CD4-positive, alpha-beta memory T cell (primary cell): Measurements from ENCODE around the gene DGKB. TPM values are rescaled to one million over a fixed set of nuclear protein-coding genes. Genes with fewer than 3 reads are reported as not detected.

Experiments used
- CTCF ChIA-PET: fragments of 350-600 bp; sonication (Branson Sonifier 250); formaldehyde crosslinking; loops from one replicate; lab custom pipeline; 2021; ENCODE audit warnings: inconsistent platforms; ENCODE audit not compliant: partially characterized antibody; lab: Charles Lee
- POLR2A ChIA-PET: fragments of 350-600 bp; sonication (Branson Sonifier 250); formaldehyde crosslinking; loops from one replicate; lab custom pipeline; 2021; ENCODE audit not compliant: partially characterized antibody; lab: Charles Lee
- DNase-seq, 5 donors: peaks; one replicate each; pipeline versions ENCODE4 v3.0.0 to v3.0.0-alpha.2; 2020 to 2022; ENCODE audit warnings: mixed read lengths in 1 of 5
- H3K27ac ChIP-seq: one replicate; pipeline ENCODE4 v1.7.0; 2013; ENCODE audit warnings: low read depth, low read length
- H3K27me3 ChIP-seq: 2 replicates; pipeline ENCODE4 v1.7.0; 2013; ENCODE audit warnings: mild to moderate bottlenecking, low read length, moderate library complexity; ENCODE audit not compliant: insufficient read depth
- H3K36me3 ChIP-seq: 2 replicates; pipeline ENCODE4 v1.7.0; 2013; ENCODE audit warnings: mild to moderate bottlenecking, low read length, moderate library complexity; ENCODE audit not compliant: insufficient read depth
- H3K4me1 ChIP-seq: 2 replicates; pipeline ENCODE4 v1.7.0; 2013; ENCODE audit warnings: mild to moderate bottlenecking, low read length, moderate library complexity; ENCODE audit not compliant: insufficient read depth
- H3K4me3 ChIP-seq, 2 donors: one replicate each; pipeline ENCODE4 v1.7.0; 2013; ENCODE audit warnings: low read length in 2 of 2, mild to moderate bottlenecking in 1 of 2
- H3K9me3 ChIP-seq, 2 donors: one replicate each; pipeline ENCODE4 v1.7.0; 2013; ENCODE audit warnings: low read length in 2 of 2, control low read depth in 1 of 2; ENCODE audit not compliant: control insufficient read depth in 1 of 2
- H3K27ac Mint-ChIP-seq, 7 donors: one replicate each; pipeline ENCODE4 v1.8.0; 2020 to 2021; ENCODE audit warnings: mixed read lengths in 7 of 7, mild to moderate bottlenecking in 6 of 7, inconsistent platforms in 3 of 7, moderate library complexity in 3 of 7
- H3K27me3 Mint-ChIP-seq, 2 donors: one replicate each; pipeline ENCODE4 v1.8.0; 2020 to 2021; ENCODE audit warnings: mixed read lengths in 2 of 2
- H3K36me3 Mint-ChIP-seq, 2 donors: one replicate each; pipeline ENCODE4 v1.8.0; 2020 to 2021; ENCODE audit warnings: mixed read lengths in 2 of 2, inconsistent platforms in 1 of 2, mild to moderate bottlenecking in 1 of 2
- H3K4me1 Mint-ChIP-seq, 4 donors: one replicate each; pipeline ENCODE4 v1.8.0; 2020 to 2021; ENCODE audit warnings: mixed read lengths in 4 of 4, mild to moderate bottlenecking in 1 of 4
- H3K4me3 Mint-ChIP-seq, 8 donors: one replicate each; pipeline ENCODE4 v1.8.0; 2020 to 2021; ENCODE audit warnings: mixed read lengths in 8 of 8, mild to moderate bottlenecking in 7 of 8, moderate library complexity in 6 of 8, inconsistent platforms in 3 of 8
- H3K9me3 Mint-ChIP-seq, 8 donors: one replicate each; pipeline ENCODE4 v1.8.0; 2020 to 2021; ENCODE audit warnings: mixed read lengths in 8 of 8, mild to moderate bottlenecking in 5 of 8, inconsistent platforms in 3 of 8, moderate library complexity in 1 of 8
- intact Hi-C: fragments of 100-400 bp; cut with micrococcal nuclease; formaldehyde crosslinking; loops from one replicate; pipeline ENCODE4 v1.15.1; 2023
- polyA plus RNA-seq, 2 donors: library from polyadenylated mRNA; unstranded; fragments of 300-500 nt; fragmentation: Illumina TruSeq; gene quantifications; one replicate each; pipeline ENCODE4 v1.2.3, GENCODE V29; 2021
- total RNA-seq, 2 experiments: library from RNA; stranded (reverse); gene quantifications; one replicate each; pipeline ENCODE4 v1.2.3, GENCODE V29; 2021

The DGKB gene
- total and polyA plus RNA-seq, 4 experiments from 2014 or later = not detected

- POLR2A ChIA-PET = no interaction called here
- no peak overlapping the region for H3K27ac Mint-ChIP-seq
Measured at GRCh38 chr7:14924398-14924797, 21.8 kb upstream of the DGKB start.

DNA sequence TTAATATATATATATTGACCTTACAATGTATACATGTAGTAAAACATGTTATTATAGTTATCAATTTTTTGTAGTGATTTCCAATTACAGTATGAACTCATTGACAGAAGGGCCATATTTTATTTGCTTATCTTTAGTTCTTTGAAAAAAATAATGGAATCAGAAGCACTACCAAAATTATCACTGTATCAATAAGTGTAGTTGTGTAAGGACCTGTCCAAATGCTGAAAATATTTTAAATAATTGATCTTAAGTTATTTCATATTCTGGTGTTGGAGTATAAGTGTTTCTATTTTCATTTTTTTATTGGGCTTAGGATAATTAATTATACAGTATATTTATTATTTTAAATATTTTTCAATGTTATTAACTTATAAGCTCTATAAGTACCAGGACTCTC is 8.5 kb upstream of the DGKB start:
- POLR2A ChIA-PET = no interaction called here
- H3K36me3 Mint-ChIP-seq = no peaks in the 10 kb centered on the region
- no peaks in the 10 kb centered on the region for H3K9me3 ChIP-seq
- H3K4me1 ChIP-seq = no peaks in the 10 kb centered on the region
- no peaks in the 10 kb centered on the region for H3K27me3 Mint-ChIP-seq
- peaks cover 0 to 6% (median 0%) of the 10 kb centered on the region in 8 donors for H3K9me3 Mint-ChIP-seq
- CTCF ChIA-PET = no interaction called here
- no peak overlapping the region for H3K27ac Mint-ChIP-seq
- H3K36me3 ChIP-seq = no peaks in the 10 kb centered on the region
- no peak overlapping the region for H3K4me3 Mint-ChIP-seq
- intact Hi-C loops = no loop called here
- H3K4me3 ChIP-seq = no peak overlapping the region
- no peaks in the 10 kb centered on the region for H3K4me1 Mint-ChIP-seq
- DNase-seq = no peak
- H3K27ac ChIP-seq = no peak overlapping the region
- no peaks in the 10 kb centered on the region for H3K27me3 ChIP-seq

More at GRCh38 chr7:14924398-14924797, 21.8 kb upstream of the DGKB start:
- CTCF ChIA-PET = no interaction called here
- no peaks in the 10 kb centered on the region for H3K4me1 Mint-ChIP-seq
- H3K4me3 Mint-ChIP-seq = no peak overlapping the region
- no peak for DNase-seq
- Histone ChIP-seq H3K4me3 (no peak overlapping the region), H3K27ac (no peak overlapping the region), H3K9me3 (no peaks in the 10 kb centered on the region), H3K36me3 (no peaks in the 10 kb centered on the region), H3K4me1 (no peaks in the 10 kb centered on the region), H3K27me3 (no peaks in the 10 kb centered on the region)
- H3K27me3 Mint-ChIP-seq = no peaks in the 10 kb centered on the region
- H3K9me3 Mint-ChIP-seq = peaks cover 0 to 9% (median 3%) of the 10 kb centered on the region in 8 donors
- H3K36me3 Mint-ChIP-seq = no peaks in the 10 kb centered on the region
- intact Hi-C loops = no loop called here

- Mint-ChIP-seq H3K4me3 (no peak overlapping the region), H3K36me3 (no peaks in the 10 kb centered on the region), H3K27me3 (no peaks in the 10 kb centered on the region), H3K4me1 (no peaks in the 10 kb centered on the region), H3K9me3 (peaks cover 0 to 5% (median 0%) of the 10 kb centered on the region in 8 donors), H3K27ac (no peak overlapping the region)
- intact Hi-C loops = no loop called here
- Histone ChIP-seq H3K27ac (no peak overlapping the region), H3K4me1 (no peaks in the 10 kb centered on the region), H3K4me3 (no peak overlapping the region), H3K36me3 (no peaks in the 10 kb centered on the region), H3K27me3 (no peaks in the 10 kb centered on the region), H3K9me3 (no peaks in the 10 kb centered on the region)
- DNase-seq = no peak
- POLR2A ChIA-PET = no interaction called here
- CTCF ChIA-PET = no interaction called here
Measured at GRCh38 chr7:14908697-14909096, 6.1 kb upstream of the DGKB start.

DNA sequence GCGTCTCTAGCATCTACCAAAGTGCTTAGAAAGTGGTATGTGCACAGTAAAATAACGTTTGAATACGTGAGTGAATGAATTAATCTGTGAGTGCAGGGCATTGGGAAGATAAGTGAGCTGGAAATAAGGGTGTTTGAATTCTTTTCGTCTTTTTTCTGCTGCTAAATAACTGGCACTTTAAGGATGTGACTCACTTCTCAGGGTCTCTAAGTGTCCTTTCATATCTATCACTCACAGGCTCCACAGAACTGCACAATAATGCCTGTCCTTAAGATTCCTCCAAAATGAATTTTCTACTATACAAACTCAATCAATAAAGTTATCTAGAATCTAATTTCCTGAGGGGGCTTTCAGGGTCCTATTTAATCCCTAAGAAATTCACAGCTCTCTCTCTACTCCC is 3.2 kb upstream of the DGKB start:
- ChIA-PET CTCF (no interaction called here), POLR2A (no interaction called here)
- peaks cover 0 to 3% (median under 1%) of the 10 kb centered on the region in 8 donors for H3K9me3 Mint-ChIP-seq
- H3K27me3 Mint-ChIP-seq = no peaks in the 10 kb centered on the region
- H3K27ac Mint-ChIP-seq = no peak overlapping the region
- no peak overlapping the region for H3K4me3 Mint-ChIP-seq
- intact Hi-C loops = no loop called here
- no peaks in the 10 kb centered on the region for H3K4me1 Mint-ChIP-seq
- no peaks in the 10 kb centered on the region for H3K27me3 ChIP-seq
- no peaks in the 10 kb centered on the region for H3K9me3 ChIP-seq
- no peak overlapping the region for H3K4me3 ChIP-seq
- no peaks in the 10 kb centered on the region for H3K36me3 ChIP-seq
- no peaks in the 10 kb centered on the region for H3K36me3 Mint-ChIP-seq
- no peak for DNase-seq
- no peaks in the 10 kb centered on the region for H3K4me1 ChIP-seq
- no peak overlapping the region for H3K27ac ChIP-seq

- DNase-seq = no peak
- Mint-ChIP-seq H3K27me3 (no peaks in the 10 kb centered on the region), H3K4me1 (no peaks in the 10 kb centered on the region), H3K36me3 (no peaks in the 10 kb centered on the region), H3K9me3 (peaks cover 0 to 3% (median under 1%) of the 10 kb centered on the region in 8 donors), H3K4me3 (no peak overlapping the region), H3K27ac (no peak overlapping the region)
- intact Hi-C loops = no loop called here
- H3K4me3 ChIP-seq = no peak overlapping the region
- ChIA-PET POLR2A (no interaction called here), CTCF (no interaction called here)
- H3K4me1 ChIP-seq = no peaks in the 10 kb centered on the region
- no peaks in the 10 kb centered on the region for H3K27me3 ChIP-seq
- no peak overlapping the region for H3K27ac ChIP-seq
- no peaks in the 10 kb centered on the region for H3K9me3 ChIP-seq
- no peaks in the 10 kb centered on the region for H3K36me3 ChIP-seq
Measured at GRCh38 chr7:14900051-14900450, 2.5 kb downstream of the DGKB start.

DNA sequence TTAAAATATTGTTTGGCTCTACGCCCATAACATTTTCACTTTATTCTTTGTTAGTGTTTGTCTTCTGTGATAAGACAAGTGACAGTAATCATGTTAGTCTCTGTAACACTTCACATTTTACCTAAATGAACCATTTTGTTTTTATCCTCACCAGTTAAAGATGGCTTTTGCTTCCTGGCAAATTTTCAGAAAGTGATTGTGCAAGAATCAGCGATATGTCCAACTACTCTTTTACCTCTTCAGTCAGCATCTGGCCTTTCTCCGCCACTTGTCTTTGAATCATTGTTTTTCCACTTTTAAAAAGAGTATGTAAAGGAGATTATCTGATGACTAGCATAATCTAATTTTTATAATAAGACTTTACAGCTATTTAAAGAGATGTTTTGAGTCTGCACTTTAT is 3.5 kb downstream of the DGKB start:
- Histone ChIP-seq H3K36me3 (no peaks in the 10 kb centered on the region), H3K4me1 (no peaks in the 10 kb centered on the region), H3K27me3 (no peaks in the 10 kb centered on the region), H3K27ac (no peak overlapping the region), H3K9me3 (no peaks in the 10 kb centered on the region), H3K4me3 (no peak overlapping the region)
- H3K36me3 Mint-ChIP-seq = no peaks in the 10 kb centered on the region
- intact Hi-C loops = no loop called here
- no peaks in the 10 kb centered on the region for H3K4me1 Mint-ChIP-seq
- H3K4me3 Mint-ChIP-seq = no peak overlapping the region
- POLR2A ChIA-PET = no interaction called here
- no peaks in the 10 kb centered on the region for H3K27me3 Mint-ChIP-seq
- H3K9me3 Mint-ChIP-seq = peaks cover 0 to 3% (median 0%) of the 10 kb centered on the region in 8 donors
- H3K27ac Mint-ChIP-seq = no peak overlapping the region
- DNase-seq = no peak
- CTCF ChIA-PET = no interaction called here

GRCh38 chr7:14896461-14896860 is 6.1 kb downstream of the DGKB start:
- H3K36me3 Mint-ChIP-seq = no peaks in the 10 kb centered on the region
- no peaks in the 10 kb centered on the region for H3K36me3 ChIP-seq
- H3K4me3 Mint-ChIP-seq = no peak overlapping the region
- no peak overlapping the region for H3K27ac ChIP-seq
- H3K27me3 Mint-ChIP-seq = no peaks in the 10 kb centered on the region
- ChIA-PET POLR2A (no interaction called here), CTCF (no interaction called here)
- H3K9me3 Mint-ChIP-seq = peaks cover 0 to 3% (median 0%) of the 10 kb centered on the region in 8 donors
- no peaks in the 10 kb centered on the region for H3K4me1 Mint-ChIP-seq
- no peak for DNase-seq
- no peak overlapping the region for H3K27ac Mint-ChIP-seq
- H3K4me3 ChIP-seq = no peak overlapping the region
- intact Hi-C loops = no loop called here
- no peaks in the 10 kb centered on the region for H3K9me3 ChIP-seq
- no peaks in the 10 kb centered on the region for H3K27me3 ChIP-seq
- H3K4me1 ChIP-seq = no peaks in the 10 kb centered on the region

- Histone ChIP-seq H3K27me3 (no peaks in the 10 kb centered on the region), H3K27ac (no peak overlapping the region), H3K4me3 (no peak overlapping the region), H3K9me3 (no peaks in the 10 kb centered on the region), H3K36me3 (no peaks in the 10 kb centered on the region), H3K4me1 (no peaks in the 10 kb centered on the region)
- intact Hi-C loops = no loop called here
- Mint-ChIP-seq H3K4me1 (no peaks in the 10 kb centered on the region), H3K27me3 (no peaks in the 10 kb centered on the region), H3K4me3 (no peak overlapping the region), H3K27ac (no peak overlapping the region), H3K9me3 (peaks cover 0 to 3% (median 0%) of the 10 kb centered on the region in 8 donors), H3K36me3 (no peaks in the 10 kb centered on the region)
- ChIA-PET POLR2A (no interaction called here), CTCF (no interaction called here)
- no peak for DNase-seq
Measured at GRCh38 chr7:14894826-14895225, 7.7 kb downstream of the DGKB start.
